GM12878 (cell line): ENCODE measurements around the gene ZNF507. TPM values are rescaled to one million over a fixed set of nuclear protein-coding genes. Genes with fewer than 3 reads are reported as not detected.

Source experiments
- ATAC-seq: fragments of 200-7000 bp; cut with Tn5 transposase; 3 replicates; pipeline ENCODE4 v1.9.1; 2020; ENCODE audit warnings: mild to moderate bottlenecking, moderate library complexity
- BruUV-seq: library from RNA; stranded (reverse); fragments of 400-500 nt; replicated peaks from 2 replicates; lab custom pipeline; 2021; lab: Mats Ljungman, UMichigan
- CTCF ChIA-PET: fragments of 300-600 bp; sonication (Branson Sonifier 250); formaldehyde crosslinking; extraction: SDS; loops from one replicate; lab custom pipeline; 2021; ENCODE audit warnings: inconsistent platforms; lab: Yijun Ruan, JAX
- POLR2A ChIA-PET: fragments of 350-600 bp; formaldehyde crosslinking; extraction: SDS; loops from one replicate; lab custom pipeline; 2021; ENCODE audit warnings: inconsistent platforms; lab: Charles Lee
- RAD21 ChIA-PET: fragments of 300-600 bp; sonication (Branson Sonifier 250); formaldehyde crosslinking; loops from one replicate; lab custom pipeline; 2023; ENCODE audit warnings: antibody characterized with exemption; ENCODE audit not compliant: unreplicated experiment; lab: Charles Lee
- SMC1A ChIA-PET: fragments of 300-600 bp; sonication (Branson Sonifier 250); formaldehyde crosslinking; loops from one replicate; lab custom pipeline; 2023; ENCODE audit not compliant: unreplicated experiment, uncharacterized antibody; lab: Charles Lee
- DNase-seq: peaks from one replicate; pipeline ENCODE4 v3.0.0-alpha.2; 2011; ENCODE audit warnings: low read depth, low spot score
- FAIRE-seq: peaks from 3 replicates; lab custom pipeline; 2011; peaks lifted over from hg19 to GRCh38; lab: Jason Lieb, UNC
- H2AFZ ChIP-seq: 2 replicates; pipeline ENCODE4 v1.6.0; 2011; ENCODE audit warnings: low read depth, low read length, control low read depth; ENCODE audit not compliant: control insufficient read depth
- H3K27ac ChIP-seq: 2 replicates; pipeline ENCODE4 v1.5.1; 2011; ENCODE audit warnings: control low read depth; ENCODE audit not compliant: control insufficient read depth, insufficient read depth
- H3K27me3 ChIP-seq, 2 experiments: replicated peaks in 1 of 2; 2 replicates each; pipeline versions ENCODE4 v1.6.0 to v1.6.1; 2011; ENCODE audit warnings: low read length in 1 of 2; ENCODE audit not compliant: control insufficient read depth in 2 of 2, insufficient read depth in 2 of 2
- H3K36me3 ChIP-seq, 2 experiments: 2 replicates each; pipeline ENCODE4 v1.5.1; 2011; ENCODE audit warnings: low read length in 1 of 2; ENCODE audit not compliant: control insufficient read depth in 2 of 2, insufficient read depth in 2 of 2
- H3K4me1 ChIP-seq: 2 replicates; pipeline ENCODE4 v1.6.1; 2011; ENCODE audit warnings: mild to moderate bottlenecking, low read length, moderate library complexity, mixed read lengths; ENCODE audit not compliant: control insufficient read depth, insufficient read depth
- H3K4me2 ChIP-seq: 2 replicates; pipeline ENCODE4 v1.6.0; 2011; ENCODE audit warnings: control low read depth; ENCODE audit not compliant: control insufficient read depth, insufficient read depth
- H3K4me3 ChIP-seq: fragments of 200-600 bp; sonication (generic); 2 replicates; pipeline ENCODE4 v1.5.1; 2016
- H3K79me2 ChIP-seq: 2 replicates; pipeline ENCODE4 v1.6.0; 2011; ENCODE audit warnings: low read length; ENCODE audit not compliant: control insufficient read depth, insufficient read depth
- H3K9ac ChIP-seq: 2 replicates; pipeline ENCODE4 v1.8.0; 2011; ENCODE audit warnings: low read length, control low read depth, mixed read lengths; ENCODE audit not compliant: control insufficient read depth, insufficient read depth
- H3K9me3 ChIP-seq: replicated peaks from 3 replicates; pipeline ENCODE4 v1.5.1; 2011; ENCODE audit warnings: mild to moderate bottlenecking, low read length; ENCODE audit not compliant: control insufficient read depth, insufficient read depth
- H4K20me1 ChIP-seq: 2 replicates; pipeline ENCODE4 v1.6.0; 2011; ENCODE audit not compliant: control insufficient read depth, insufficient read depth
- CEBPB ChIP-seq, 2 experiments: fragments of 150-350 bp in 1 of 2; IDR thresholded peaks; 2 replicates each; pipeline ENCODE4 v1.6.1; 2012 to 2014; ENCODE audit warnings: low read depth in 2 of 2, low read length in 2 of 2, borderline replicate concordance in 1 of 2, inconsistent platforms in 1 of 2
- CHD4 ChIP-seq: fragments of 200-600 bp; sonication (generic); IDR thresholded peaks from 2 replicates; pipeline ENCODE4 v1.6.1; 2016; ENCODE audit warnings: mild to moderate bottlenecking
- CREB1 ChIP-seq: IDR thresholded peaks from 2 replicates; pipeline ENCODE4 v1.6.1; 2012; ENCODE audit warnings: low read depth, mild to moderate bottlenecking, inconsistent platforms
- LARP7 ChIP-seq: fragments of 450-650 bp; IDR thresholded peaks from 2 replicates; pipeline ENCODE4 v1.6.1; 2017; ENCODE audit warnings: mild to moderate bottlenecking
- MYC ChIP-seq: IDR thresholded peaks from 2 replicates; pipeline ENCODE4 v1.6.1; 2011; ENCODE audit warnings: mild to moderate bottlenecking, low read length, moderate library complexity, inconsistent platforms; ENCODE audit not compliant: insufficient read depth, insufficient replicate concordance, insufficient read length, severe bottlenecking
- NFYB ChIP-seq: IDR thresholded peaks from 2 replicates; pipeline ENCODE4 v1.6.1; 2011; ENCODE audit warnings: low read depth, mild to moderate bottlenecking, low read length, improper control_type of control experiment, moderate library complexity; ENCODE audit not compliant: insufficient read depth
- PAX8 ChIP-seq: fragments of 450-650 bp; IDR thresholded peaks from 2 replicates; pipeline ENCODE4 v1.6.1; 2017; ENCODE audit warnings: mild to moderate bottlenecking, moderate library complexity
- PML ChIP-seq: IDR thresholded peaks from 2 replicates; pipeline ENCODE4 v1.6.1; 2012; ENCODE audit warnings: low read length, inconsistent platforms
- POLR2A ChIP-seq: IDR thresholded peaks from 2 replicates; pipeline ENCODE4 v1.6.1; 2011; ENCODE audit warnings: low read depth, mild to moderate bottlenecking, low read length
- SIN3A ChIP-seq: IDR thresholded peaks from 2 replicates; pipeline ENCODE4 v1.6.1; 2012; ENCODE audit warnings: low read depth, low read length, improper control_type of control experiment
- TARDBP ChIP-seq: IDR thresholded peaks from 2 replicates; pipeline ENCODE4 v1.6.1; 2016; ENCODE audit warnings: borderline replicate concordance
- YY1 ChIP-seq: IDR thresholded peaks from 2 replicates; pipeline ENCODE4 v1.6.1; 2011; ENCODE audit warnings: low read depth, mild to moderate bottlenecking, low read length
- ZBED1 ChIP-seq: IDR thresholded peaks from 2 replicates; pipeline ENCODE4 v1.6.1; 2016; ENCODE audit warnings: borderline replicate concordance
- WGBS: methylation state at CpG from one replicate; pipeline ENCODE4 v1.1.6; 2016; ENCODE audit warnings: low lambda C conversion rate; ENCODE audit not compliant: insufficient replicate concordance, insufficient coverage; ENCODE audit errors: missing lambda C conversion rate; 5-methylcytosine and 5-hydroxymethylcytosine counted together
- in situ Hi-C: fragments of 300-500 bp; cut with MboI; formaldehyde crosslinking; loops from 9 replicates; pipeline ENCODE4 v1.14.3; 2018; ENCODE audit warnings: mixed read lengths
- intact Hi-C: fragments of 100-400 bp; cut with micrococcal nuclease; formaldehyde crosslinking; loops from one replicate; pipeline ENCODE4 v1.14.2; 2022; ENCODE audit not compliant: unreplicated experiment
- polyA plus RNA-seq, 11 experiments: library from polyadenylated mRNA; depleted of rRNA in 4 of 11; unstranded in 6 of 11; stranded (reverse) in 5 of 11; fragments of >200 nt; fragmentation: Nextera tagmentation in 4 of 11; fragmentation: Illumina TruSeq in 1 of 11; extraction: Ambion mirVana in 4 of 11; extraction: Trizol in 1 of 11; gene quantifications; 1 replicate in 1 of 11; 2 replicates in 10 of 11; pipeline versions ENCODE4 v1.2.1 to v1.2.3, GENCODE V29; 2011 to 2016; ENCODE audit warnings: inconsistent platforms in 2 of 11, missing spikeins in 2 of 11, low read depth in 1 of 11
- total RNA-seq, 4 experiments: library from RNA; depleted of rRNA in 3 of 4; stranded (reverse); fragments of >200 nt in 3 of 4; fragmentation: Illumina TruSeq in 1 of 4; extraction: Trizol in 1 of 4; gene quantifications; 2 replicates each; pipeline versions ENCODE4 v1.2.1 to v1.2.3, GENCODE V29; 2013 to 2021
- TF ChIP-seq, protein P1 (sequence below), 3 experiments: IDR thresholded peaks in 2 of 3; conservative IDR thresholded peaks in 1 of 3; 2 replicates each; pipeline ENCODE4 v1.5.1; 2011; ENCODE audit warnings: low read depth in 3 of 3, low read length in 3 of 3, mild to moderate bottlenecking in 3 of 3, control low read depth in 2 of 3, moderate library complexity in 2 of 3, inconsistent platforms in 1 of 3, mixed read lengths in 1 of 3; ENCODE audit not compliant: control insufficient read depth in 2 of 3, insufficient read depth in 1 of 3; ENCODE audit errors: extremely low read depth in 1 of 3
- TF ChIP-seq, protein P2 (sequence below): IDR thresholded peaks from 2 replicates; pipeline ENCODE4 v1.6.1; 2012; ENCODE audit warnings: low read length, inconsistent platforms
- TF ChIP-seq, protein P3 (sequence below): fragments of 450-650 bp; formaldehyde crosslinking; IDR thresholded peaks from 2 replicates; pipeline ENCODE4 v1.4.0; 2020; ENCODE audit warnings: mild to moderate bottlenecking, moderate library complexity
- TF ChIP-seq, protein P4 (sequence below): IDR thresholded peaks from 2 replicates; pipeline ENCODE4 v1.6.1; 2012; ENCODE audit warnings: low read depth, low read length, improper control_type of control experiment

The ZNF507 gene
- total and polyA plus RNA-seq, 10 of the 15 experiments (the other 5 are each of a cell fraction or from before 2014, with no cell fraction given): 2.3 to 18.4 (median 10.1) TPM

DNA sequence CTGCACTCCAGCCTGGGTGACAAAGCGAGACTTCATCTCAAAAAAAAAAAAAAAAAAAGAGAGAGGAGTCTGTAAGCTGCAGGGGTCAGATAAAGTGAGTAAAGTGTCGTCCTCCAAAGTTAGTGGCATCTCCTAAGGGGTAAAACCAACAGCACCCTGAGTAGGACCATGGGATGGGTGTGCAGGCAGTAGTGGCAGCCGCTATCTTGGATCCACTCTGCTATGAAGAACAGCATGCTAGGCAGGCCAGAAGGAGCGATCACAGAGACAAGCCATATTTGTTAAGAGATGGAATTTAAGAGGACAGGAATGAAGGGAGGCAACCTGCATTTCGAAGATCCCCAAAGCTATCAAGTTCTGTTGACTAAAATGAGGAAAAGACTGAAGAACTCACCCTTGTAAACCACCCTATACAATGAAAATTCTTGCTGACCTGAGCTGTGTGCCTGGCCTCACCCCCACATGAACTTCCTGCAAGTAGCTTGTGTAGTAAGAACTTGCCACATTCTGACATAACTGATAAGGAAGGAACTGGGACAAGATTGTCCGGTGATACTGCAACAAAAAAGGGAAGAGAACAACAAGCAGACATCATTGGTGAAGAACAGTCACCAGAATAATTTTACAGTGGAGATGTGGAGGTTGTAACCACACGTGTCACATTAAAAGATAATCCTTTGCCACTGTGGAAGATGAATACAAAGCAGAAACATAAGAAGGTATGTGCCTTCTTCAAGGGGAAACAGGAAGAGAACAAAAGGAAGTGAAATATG is 76.4 kb downstream of the ZNF507 start:
- no peaks in the 10 kb centered on the region for H3K9me3 ChIP-seq
- no peak overlapping the region for H3K4me2 ChIP-seq
- no peak overlapping the region for H3K4me3 ChIP-seq
- SMC1A ChIA-PET: no interaction called here
- peak overlapping the region; percentile 39; the same call in 1 of the 2 replicates for H2AFZ ChIP-seq
- intact Hi-C loops (no loop called here), in situ Hi-C loops (no loop called here)
- POLR2A ChIA-PET: no interaction called here
- RAD21 ChIA-PET: no interaction called here
- H3K36me3 ChIP-seq: no peaks in the 10 kb centered on the region; a peak in 2 of 4 replicates
- ATAC-seq: no peak
- H3K79me2 ChIP-seq: no peaks in the 10 kb centered on the region
- no peaks in the 10 kb centered on the region for H4K20me1 ChIP-seq
- 0 out of 2 replicates have a peak overlapping the region, but pooled peaks have one; percentile 3 for H3K27ac ChIP-seq
- BruUV-seq: TSS peak; percentile 19
- no peaks in the 10 kb centered on the region for H3K27me3 ChIP-seq
- peaks cover 4% of the 10 kb centered on the region; the same call in 1 of the 2 replicates for H3K4me1 ChIP-seq
- DNase-seq: no peak
- no peak for FAIRE-seq
- 54% methylated on average over 6 of the region's 7 CpGs for WGBS
- CTCF ChIA-PET: no interaction called here
- H3K9ac ChIP-seq: no peak overlapping the region
- TF ChIP-seq YY1: no peak
- no peak for TF ChIP-seq CREB1
- no peak for TF ChIP-seq MYC
- no peak for TF ChIP-seq NFYB
- no peak for TF ChIP-seq POLR2A
- TF ChIP-seq ZBED1: no peak
- TF ChIP-seq, protein P1, sequence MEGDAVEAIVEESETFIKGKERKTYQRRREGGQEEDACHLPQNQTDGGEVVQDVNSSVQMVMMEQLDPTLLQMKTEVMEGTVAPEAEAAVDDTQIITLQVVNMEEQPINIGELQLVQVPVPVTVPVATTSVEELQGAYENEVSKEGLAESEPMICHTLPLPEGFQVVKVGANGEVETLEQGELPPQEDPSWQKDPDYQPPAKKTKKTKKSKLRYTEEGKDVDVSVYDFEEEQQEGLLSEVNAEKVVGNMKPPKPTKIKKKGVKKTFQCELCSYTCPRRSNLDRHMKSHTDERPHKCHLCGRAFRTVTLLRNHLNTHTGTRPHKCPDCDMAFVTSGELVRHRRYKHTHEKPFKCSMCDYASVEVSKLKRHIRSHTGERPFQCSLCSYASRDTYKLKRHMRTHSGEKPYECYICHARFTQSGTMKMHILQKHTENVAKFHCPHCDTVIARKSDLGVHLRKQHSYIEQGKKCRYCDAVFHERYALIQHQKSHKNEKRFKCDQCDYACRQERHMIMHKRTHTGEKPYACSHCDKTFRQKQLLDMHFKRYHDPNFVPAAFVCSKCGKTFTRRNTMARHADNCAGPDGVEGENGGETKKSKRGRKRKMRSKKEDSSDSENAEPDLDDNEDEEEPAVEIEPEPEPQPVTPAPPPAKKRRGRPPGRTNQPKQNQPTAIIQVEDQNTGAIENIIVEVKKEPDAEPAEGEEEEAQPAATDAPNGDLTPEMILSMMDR (IDR thresholded peaks at IDR 0.05 in 2 of 3, conservative IDR thresholded peaks at IDR 0.05 in 1 of 3; ENCODE audit: control insufficient read depth in 2 of 3, extremely low read depth in 1 of 3, insufficient read depth in 1 of 3, low read depth in 3 of 3, low read length in 3 of 3): no peak
- no peak for TF ChIP-seq LARP7
- no peak for TF ChIP-seq CHD4
- TF ChIP-seq, protein P2, sequence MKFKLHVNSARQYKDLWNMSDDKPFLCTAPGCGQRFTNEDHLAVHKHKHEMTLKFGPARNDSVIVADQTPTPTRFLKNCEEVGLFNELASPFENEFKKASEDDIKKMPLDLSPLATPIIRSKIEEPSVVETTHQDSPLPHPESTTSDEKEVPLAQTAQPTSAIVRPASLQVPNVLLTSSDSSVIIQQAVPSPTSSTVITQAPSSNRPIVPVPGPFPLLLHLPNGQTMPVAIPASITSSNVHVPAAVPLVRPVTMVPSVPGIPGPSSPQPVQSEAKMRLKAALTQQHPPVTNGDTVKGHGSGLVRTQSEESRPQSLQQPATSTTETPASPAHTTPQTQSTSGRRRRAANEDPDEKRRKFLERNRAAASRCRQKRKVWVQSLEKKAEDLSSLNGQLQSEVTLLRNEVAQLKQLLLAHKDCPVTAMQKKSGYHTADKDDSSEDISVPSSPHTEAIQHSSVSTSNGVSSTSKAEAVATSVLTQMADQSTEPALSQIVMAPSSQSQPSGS: no peak
- TF ChIP-seq, protein P3, sequence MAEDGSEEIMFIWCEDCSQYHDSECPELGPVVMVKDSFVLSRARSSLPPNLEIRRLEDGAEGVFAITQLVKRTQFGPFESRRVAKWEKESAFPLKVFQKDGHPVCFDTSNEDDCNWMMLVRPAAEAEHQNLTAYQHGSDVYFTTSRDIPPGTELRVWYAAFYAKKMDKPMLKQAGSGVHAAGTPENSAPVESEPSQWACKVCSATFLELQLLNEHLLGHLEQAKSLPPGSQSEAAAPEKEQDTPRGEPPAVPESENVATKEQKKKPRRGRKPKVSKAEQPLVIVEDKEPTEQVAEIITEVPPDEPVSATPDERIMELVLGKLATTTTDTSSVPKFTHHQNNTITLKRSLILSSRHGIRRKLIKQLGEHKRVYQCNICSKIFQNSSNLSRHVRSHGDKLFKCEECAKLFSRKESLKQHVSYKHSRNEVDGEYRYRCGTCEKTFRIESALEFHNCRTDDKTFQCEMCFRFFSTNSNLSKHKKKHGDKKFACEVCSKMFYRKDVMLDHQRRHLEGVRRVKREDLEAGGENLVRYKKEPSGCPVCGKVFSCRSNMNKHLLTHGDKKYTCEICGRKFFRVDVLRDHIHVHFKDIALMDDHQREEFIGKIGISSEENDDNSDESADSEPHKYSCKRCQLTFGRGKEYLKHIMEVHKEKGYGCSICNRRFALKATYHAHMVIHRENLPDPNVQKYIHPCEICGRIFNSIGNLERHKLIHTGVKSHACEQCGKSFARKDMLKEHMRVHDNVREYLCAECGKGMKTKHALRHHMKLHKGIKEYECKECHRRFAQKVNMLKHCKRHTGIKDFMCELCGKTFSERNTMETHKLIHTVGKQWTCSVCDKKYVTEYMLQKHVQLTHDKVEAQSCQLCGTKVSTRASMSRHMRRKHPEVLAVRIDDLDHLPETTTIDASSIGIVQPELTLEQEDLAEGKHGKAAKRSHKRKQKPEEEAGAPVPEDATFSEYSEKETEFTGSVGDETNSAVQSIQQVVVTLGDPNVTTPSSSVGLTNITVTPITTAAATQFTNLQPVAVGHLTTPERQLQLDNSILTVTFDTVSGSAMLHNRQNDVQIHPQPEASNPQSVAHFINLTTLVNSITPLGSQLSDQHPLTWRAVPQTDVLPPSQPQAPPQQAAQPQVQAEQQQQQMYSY (CRISPR knock-in tag): no peak
- no peak for TF ChIP-seq SIN3A
- TF ChIP-seq PML: no peak
- no peak for TF ChIP-seq TARDBP
- no peak for TF ChIP-seq PAX8
- TF ChIP-seq CEBPB (IDR thresholded peaks at IDR 0.05; ENCODE audit: borderline replicate concordance in 1 of 2, low read depth in 2 of 2, low read length in 2 of 2): no peak
- TF ChIP-seq, protein P4, sequence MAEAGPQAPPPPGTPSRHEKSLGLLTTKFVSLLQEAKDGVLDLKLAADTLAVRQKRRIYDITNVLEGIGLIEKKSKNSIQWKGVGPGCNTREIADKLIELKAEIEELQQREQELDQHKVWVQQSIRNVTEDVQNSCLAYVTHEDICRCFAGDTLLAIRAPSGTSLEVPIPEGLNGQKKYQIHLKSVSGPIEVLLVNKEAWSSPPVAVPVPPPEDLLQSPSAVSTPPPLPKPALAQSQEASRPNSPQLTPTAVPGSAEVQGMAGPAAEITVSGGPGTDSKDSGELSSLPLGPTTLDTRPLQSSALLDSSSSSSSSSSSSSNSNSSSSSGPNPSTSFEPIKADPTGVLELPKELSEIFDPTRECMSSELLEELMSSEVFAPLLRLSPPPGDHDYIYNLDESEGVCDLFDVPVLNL: no peak
